Activated CD4-positive, alpha-beta T cell treated with anti-CD3 and anti-CD28 coated beads, Interleukin-2, amount 50 U/mL, for 16 hours (primary cell): Measurements from ENCODE around the gene SFXN1.
"Not testable (repeated sequence)": the region's sequence is repeated elsewhere in the genome, so short reads cannot be mapped to it uniquely, and the experiment has no call there.

Source experiments
- DNase-seq: peaks from one replicate; pipeline ENCODE4 v3.0.0-alpha.2; 2020

Gene SFXN1

GRCh38 chr5:175478384-175479124 is at the start of gene SFXN1:
SFXN1 (plus strand) TSS chr5:175478560; CDS start chr5:175492104, 13,544 bp downstream.
- peak; percentile 87 for DNase-seq

GRCh38 chr5:175434800-175435199 is 43.6 kb upstream of the SFXN1 start:
- no peak for DNase-seq

- DNase-seq, result no peak
Observed at GRCh38 chr5:175436359-175436758, 42.0 kb upstream of the SFXN1 start.

GRCh38 chr5:175438234-175438857 is 40.0 kb upstream of the SFXN1 start:
- DNase-seq, result no peak

GRCh38 chr5:175443514-175444059 is 34.8 kb upstream of the SFXN1 start:
- DNase-seq, result no peak

- DNase-seq, result peak; percentile 43
Observed at GRCh38 chr5:175444060-175444904, 34.1 kb upstream of the SFXN1 start, which contains the start of gene DRD1. DRD1 (minus strand) TSS chr5:175444182; CDS start chr5:175443099, 1,083 bp downstream.

GRCh38 chr5:175444905-175445456 is 33.4 kb upstream of the SFXN1 start:
- no peak for DNase-seq

- DNase-seq, result not testable (repeated sequence)
Observed at GRCh38 chr5:175446378-175446777, 32.0 kb upstream of the SFXN1 start.

- no peak for DNase-seq
Observed at GRCh38 chr5:175447571-175447970, 30.8 kb upstream of the SFXN1 start.

- no peak for DNase-seq
Observed at GRCh38 chr5:175448276-175448675, 30.1 kb upstream of the SFXN1 start.

- no peak for DNase-seq
Observed at GRCh38 chr5:175452166-175452565, 26.2 kb upstream of the SFXN1 start.

- DNase-seq, result not testable (repeated sequence)
Observed at GRCh38 chr5:175454338-175454737, 24.0 kb upstream of the SFXN1 start.

- DNase-seq, result no peak
Observed at GRCh38 chr5:175456105-175456742, 22.1 kb upstream of the SFXN1 start.

- DNase-seq, result peak; percentile 68
Observed at GRCh38 chr5:175457466-175457865, 20.9 kb upstream of the SFXN1 start.

GRCh38 chr5:175460126-175460525 is 18.2 kb upstream of the SFXN1 start:
- DNase-seq, result peak; percentile 17

- DNase-seq, result no peak
Observed at GRCh38 chr5:175460552-175460951, 17.8 kb upstream of the SFXN1 start.

- DNase-seq, result no peak
Observed at GRCh38 chr5:175461370-175461769, 17.0 kb upstream of the SFXN1 start.

GRCh38 chr5:175463641-175464040 is 14.7 kb upstream of the SFXN1 start:
- DNase-seq, result no peak

GRCh38 chr5:175464074-175464941 is 14.1 kb upstream of the SFXN1 start:
- DNase-seq, result peak; percentile 88

- no peak for DNase-seq
Observed at GRCh38 chr5:175464942-175465233, 13.5 kb upstream of the SFXN1 start.

GRCh38 chr5:175465282-175465681 is 13.1 kb upstream of the SFXN1 start:
- no peak for DNase-seq
